ENCODE results near the gene ACBD6.

The ACBD6 gene

GRCh38 chr1:180267211-180267561 lies 235.2 kb downstream of the ACBD6 start:
- DNase-seq, result no peak

GRCh38 chr1:180266275-180267210 lies 235.8 kb downstream of the ACBD6 start:
- DNase-seq, result no peak

GRCh38 chr1:180265871-180266270 lies 236.5 kb downstream of the ACBD6 start:
- DNase-seq, result no peak

- DNase-seq, result no peak
Observed at GRCh38 chr1:180265201-180265600, 237.2 kb downstream of the ACBD6 start.

- no peak for DNase-seq
Observed at GRCh38 chr1:180264595-180264994, 237.8 kb downstream of the ACBD6 start.

GRCh38 chr1:180262628-180263488 lies 239.5 kb downstream of the ACBD6 start:
- DNase-seq, result no peak

- no peak for DNase-seq
Observed at GRCh38 chr1:180261524-180262155, 240.7 kb downstream of the ACBD6 start.

GRCh38 chr1:180261030-180261429 lies 241.3 kb downstream of the ACBD6 start:
- no peak for DNase-seq

GRCh38 chr1:180260541-180260940 lies 241.8 kb downstream of the ACBD6 start:
- no peak for DNase-seq

- DNase-seq, result no peak
Observed at GRCh38 chr1:180259431-180260338, 242.7 kb downstream of the ACBD6 start.

- DNase-seq, result no peak
Observed at GRCh38 chr1:180258935-180259334, 243.4 kb downstream of the ACBD6 start.

GRCh38 chr1:180258290-180258689 lies 244.1 kb downstream of the ACBD6 start:
- no peak for DNase-seq

GRCh38 chr1:180257486-180257885 lies 244.9 kb downstream of the ACBD6 start:
- no peak for DNase-seq

GRCh38 chr1:180257028-180257386 lies 245.4 kb downstream of the ACBD6 start:
- no peak for DNase-seq

- DNase-seq, result no peak
Observed at GRCh38 chr1:180256341-180257027, 245.9 kb downstream of the ACBD6 start.

- DNase-seq, result no peak
Observed at GRCh38 chr1:180255536-180256340, 246.6 kb downstream of the ACBD6 start.

- DNase-seq, result no peak
Observed at GRCh38 chr1:180254854-180255253, 247.5 kb downstream of the ACBD6 start.

GRCh38 chr1:180254496-180254819 lies 247.9 kb downstream of the ACBD6 start:
- DNase-seq, result no peak

GRCh38 chr1:180253585-180254495 lies 248.5 kb downstream of the ACBD6 start:
- DNase-seq, result no peak

All from activated T-cell treated with anti-CD3 and anti-CD28 coated beads, Interleukin-2, amount 50 U/mL, for 1 hour (primary cell).